ENCODE measurements around the gene ABCC4.

ABCC4 gene

DNA sequence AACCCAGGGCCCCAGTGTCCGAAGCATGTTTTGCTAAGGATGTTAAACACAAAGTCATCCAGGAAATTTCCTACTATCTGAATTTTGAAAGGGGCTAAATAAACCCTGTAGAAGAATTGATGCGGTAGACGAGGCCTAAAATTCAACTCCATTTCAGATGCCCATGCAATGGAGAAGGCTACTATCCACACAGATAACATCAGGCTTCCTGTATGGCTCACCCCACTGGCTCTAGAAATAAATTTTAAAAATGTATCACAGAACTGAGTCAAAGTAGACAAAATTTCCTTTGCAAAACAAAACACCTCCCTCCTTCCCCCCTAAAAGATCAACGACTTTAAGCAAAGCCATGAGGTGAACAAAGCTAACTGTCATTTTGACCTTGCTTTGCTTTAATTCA is 188.4 kb downstream of the ABCC4 start:
- DNase-seq (ENCODE audit: low read depth), result no peak

DNA sequence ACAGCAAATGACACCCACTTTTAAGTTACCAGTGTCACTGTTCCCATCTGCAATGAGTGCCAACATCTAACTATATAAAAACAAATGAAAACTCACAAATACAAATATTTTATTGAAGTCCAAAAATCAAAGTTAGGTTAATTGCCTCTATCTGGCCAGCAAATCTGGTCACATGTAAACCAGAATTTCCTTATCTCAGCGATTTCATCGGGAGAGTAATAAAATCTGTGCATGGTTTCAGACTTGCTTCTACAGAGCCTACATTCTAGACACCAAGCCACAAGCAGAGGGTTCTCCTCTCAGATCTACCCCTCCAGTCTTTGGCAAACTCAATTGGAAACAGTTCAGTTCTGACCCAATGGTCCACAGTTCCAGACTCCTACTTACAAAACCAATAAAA is 189.6 kb downstream of the ABCC4 start:
- DNase-seq (ENCODE audit: low read depth), result no peak

DNA sequence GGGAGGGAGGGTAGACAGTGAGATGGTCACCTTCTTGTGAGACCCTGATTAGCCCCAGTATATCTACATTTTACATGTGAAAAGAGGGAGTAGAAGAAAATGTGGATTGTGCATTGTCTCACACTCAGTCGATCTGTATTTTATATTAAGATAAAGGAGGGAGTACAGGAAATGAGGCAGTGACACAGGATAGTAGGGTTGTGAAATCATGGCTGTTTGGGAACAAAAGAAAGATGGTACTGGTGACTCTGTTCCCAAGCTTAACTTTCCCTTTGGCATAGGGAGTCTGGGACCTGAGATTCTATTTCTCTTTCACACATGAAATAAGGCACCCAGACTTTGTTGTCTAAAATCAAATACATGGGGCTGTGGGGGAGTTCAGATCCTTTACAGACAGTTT is 194.7 kb downstream of the ABCC4 start:
- DNase-seq (ENCODE audit: low read depth), result no peak

DNA sequence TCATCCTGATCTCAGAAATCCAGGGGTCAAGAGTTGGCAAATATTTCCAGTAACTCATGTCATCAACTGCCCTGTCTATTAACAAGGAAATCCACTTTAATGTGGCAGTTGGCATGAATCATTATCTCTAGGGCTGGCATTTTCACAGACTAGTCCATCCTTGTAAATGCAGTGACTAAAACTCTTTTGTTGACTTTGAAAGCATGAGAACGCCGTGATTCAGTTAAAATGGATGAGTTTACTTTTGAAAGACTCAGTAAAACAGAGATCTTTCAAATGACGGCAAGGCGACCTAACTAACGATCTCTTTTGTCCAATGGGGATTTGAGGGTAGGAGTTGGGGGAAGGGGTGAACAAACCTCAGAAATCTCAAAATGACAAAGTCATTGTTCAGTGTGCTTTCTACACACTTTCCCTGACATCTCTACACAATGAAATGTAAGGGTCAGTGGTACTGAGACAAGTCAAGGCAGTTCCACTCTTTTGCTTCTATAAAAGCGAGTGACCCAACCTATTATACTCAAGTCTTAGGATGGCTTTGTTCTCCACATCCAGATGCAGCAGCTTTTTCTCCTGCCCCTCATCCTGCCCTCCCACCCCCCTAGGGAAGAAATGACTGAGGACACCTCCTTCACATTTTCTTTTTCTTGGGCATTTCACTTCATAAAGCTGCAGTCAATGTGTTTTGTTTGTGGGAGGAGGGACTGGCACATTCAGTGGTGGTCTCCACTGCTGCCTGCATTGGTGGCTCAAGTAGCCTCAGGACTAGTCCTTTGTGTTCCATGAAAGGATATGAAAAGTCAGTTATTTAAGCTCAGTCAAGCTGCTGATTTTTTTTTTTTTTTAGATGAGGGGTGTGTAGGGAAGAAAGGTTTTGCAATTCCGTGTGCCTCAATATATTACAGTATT is 200.5 kb downstream of the ABCC4 start:
- no peak for DNase-seq (ENCODE audit: low read depth)

DNA sequence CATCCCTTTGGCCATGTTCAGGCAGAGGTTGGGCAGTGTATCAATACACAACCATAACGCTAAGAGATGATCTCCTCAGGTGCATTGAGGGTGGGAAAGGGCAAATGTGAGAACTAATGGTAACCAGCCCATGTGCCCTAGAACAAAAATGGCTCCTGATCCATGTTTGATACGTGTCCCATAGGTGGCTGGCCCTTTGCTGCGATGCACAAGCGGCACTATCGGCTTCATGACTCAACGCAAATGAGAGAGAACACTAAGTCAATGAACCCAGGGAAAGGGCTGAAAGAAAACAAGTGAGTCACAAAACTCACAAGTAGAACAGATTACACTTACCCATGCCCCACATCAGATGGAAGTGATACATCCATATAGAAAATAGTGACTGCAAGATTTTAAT is 201.7 kb downstream of the ABCC4 start:
- DNase-seq (ENCODE audit: low read depth), result no peak

DNA sequence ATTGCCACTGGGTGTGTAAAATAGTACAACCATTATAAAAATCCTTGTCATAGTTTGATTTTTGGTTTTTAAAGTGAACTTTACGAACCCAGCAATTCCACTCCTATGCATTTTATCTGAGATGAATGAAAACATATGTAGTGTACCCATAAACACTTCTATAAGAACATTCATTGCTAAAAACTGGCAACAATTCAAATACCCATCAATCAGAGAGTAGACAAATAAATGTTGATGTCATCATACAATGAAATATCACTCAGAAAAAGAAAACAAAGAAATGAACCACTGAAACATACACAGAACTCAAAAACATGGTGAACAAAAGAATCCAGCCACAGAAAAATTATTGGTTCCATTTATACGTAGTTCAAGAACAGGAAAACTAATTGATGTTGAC is 202.3 kb downstream of the ABCC4 start:
- DNase-seq (ENCODE audit: low read depth), result no peak

DNA sequence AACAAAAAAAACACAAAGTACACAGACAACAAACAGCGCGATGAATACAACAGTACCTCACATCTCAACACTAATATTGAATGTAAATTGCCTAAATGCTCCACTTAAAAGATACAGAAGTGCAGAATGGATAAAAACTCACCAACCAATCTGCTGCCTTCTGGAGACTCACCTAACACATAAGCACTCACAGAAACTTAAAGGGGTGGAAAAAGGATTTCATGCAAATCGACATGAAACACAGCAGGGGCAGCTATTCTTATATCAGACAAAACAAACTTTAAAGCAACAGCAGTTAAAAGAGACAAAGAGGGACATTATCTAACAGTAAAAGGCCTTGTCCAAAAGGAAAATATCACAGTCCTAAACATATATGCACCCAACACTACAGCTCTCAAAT is 209.5 kb downstream of the ABCC4 start:
- no peak for DNase-seq (ENCODE audit: low read depth)

DNA sequence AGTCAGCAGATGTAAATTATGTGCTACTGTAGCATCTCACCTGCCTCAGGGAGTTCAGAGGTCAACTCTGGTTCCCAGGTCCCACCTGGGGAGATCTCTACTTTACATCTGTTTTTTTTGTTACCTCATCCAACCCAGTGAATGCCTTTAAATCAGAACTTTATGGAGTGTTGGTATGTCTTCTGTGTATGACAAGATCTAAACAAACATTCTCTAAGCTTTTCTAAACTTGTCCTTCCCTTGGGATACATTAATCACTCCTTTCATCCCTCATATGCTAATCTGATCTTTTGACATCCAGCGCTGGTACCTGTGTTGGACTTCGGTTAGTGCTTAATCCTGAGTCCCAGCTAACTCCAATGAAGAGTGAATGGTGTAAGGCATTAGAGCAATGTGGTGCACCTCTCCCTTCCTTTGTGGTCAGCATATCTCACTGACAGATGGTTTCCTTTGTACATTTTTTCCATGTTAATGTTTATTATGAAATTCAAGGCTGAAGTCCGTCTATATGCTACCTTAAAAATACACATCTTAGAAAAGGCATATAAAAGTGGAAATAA is 213.4 kb downstream of the ABCC4 start:
- DNase-seq (ENCODE audit: low read depth), result no peak

DNA sequence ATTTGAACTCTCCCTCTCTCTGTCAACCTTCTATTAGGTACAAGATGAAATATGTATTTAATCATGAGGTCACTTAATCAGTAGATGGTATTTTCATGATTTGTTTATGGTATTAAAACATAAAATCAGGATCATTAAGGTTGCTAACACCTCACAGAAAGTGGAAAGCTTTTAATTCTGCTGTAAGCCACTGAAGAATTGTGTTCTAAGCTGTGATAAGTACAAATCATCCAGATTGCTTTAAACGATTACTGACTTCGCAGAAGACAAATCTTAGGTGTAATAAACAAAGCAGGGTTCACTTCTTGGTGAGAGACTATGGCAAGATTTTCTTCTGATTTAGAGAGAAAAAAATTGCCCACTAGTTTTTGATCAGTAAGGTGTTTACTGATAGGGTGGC is 214.5 kb downstream of the ABCC4 start:
- no peak for DNase-seq (ENCODE audit: low read depth)

DNA sequence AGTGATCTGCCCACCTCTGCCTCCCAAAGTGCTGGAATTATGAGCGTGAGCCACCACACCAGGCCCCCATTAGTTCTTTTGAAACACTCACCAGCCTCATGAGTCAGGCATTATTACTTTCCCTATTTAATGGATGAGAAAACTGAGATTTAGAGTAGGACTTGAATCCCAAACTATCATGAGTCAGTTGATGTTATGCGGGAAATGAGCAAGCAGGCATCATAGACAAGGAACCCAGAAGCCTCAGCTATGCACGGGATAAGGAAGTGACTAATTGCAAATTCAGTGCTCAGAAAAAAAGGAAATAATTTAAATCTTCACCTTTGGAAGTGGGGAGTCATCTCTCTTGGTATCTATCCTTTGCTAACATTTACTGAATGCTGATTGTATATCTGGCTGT is 217.5 kb downstream of the ABCC4 start:
- no peak for DNase-seq (ENCODE audit: low read depth)

DNA sequence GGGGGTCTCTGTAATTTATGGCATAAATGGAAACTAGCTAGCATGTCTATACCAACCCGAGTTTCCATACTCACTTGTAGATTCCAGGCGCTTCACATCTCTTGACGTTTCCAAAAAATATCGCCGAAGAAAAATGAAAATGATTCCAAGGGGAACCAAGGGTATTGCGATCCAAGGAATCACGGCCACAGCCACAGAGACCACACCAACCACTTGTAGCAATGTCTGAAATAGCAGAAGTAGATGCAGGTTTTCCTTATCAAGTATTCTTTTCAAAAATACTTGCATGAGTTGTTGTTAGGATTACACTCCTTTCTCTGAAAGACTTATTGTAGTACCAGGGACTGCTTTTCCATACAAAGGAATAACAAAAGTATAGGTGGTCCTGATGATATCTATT is 218.2 kb downstream of the ABCC4 start:
- no peak for DNase-seq (ENCODE audit: low read depth)

DNA sequence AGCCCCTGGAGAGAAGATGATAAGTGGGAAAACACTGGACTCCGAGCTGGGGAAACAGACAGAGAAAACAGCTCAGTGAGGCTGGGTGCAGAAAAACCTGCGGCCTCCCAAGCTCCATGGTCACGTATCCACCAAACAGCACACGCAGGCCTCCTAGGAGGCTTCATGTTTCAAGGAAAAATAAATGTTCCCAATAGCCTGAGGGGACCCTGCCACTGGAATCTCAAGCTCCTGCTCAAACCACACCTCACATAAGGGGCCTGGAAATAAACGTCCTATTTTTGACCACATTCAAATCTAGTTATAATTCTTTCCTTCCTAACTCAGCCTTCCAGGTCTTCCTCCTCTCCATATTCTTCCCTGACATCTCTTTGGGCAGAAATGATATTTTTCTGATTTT is 225.7 kb downstream of the ABCC4 start:
- no peak for DNase-seq (ENCODE audit: low read depth)

DNA sequence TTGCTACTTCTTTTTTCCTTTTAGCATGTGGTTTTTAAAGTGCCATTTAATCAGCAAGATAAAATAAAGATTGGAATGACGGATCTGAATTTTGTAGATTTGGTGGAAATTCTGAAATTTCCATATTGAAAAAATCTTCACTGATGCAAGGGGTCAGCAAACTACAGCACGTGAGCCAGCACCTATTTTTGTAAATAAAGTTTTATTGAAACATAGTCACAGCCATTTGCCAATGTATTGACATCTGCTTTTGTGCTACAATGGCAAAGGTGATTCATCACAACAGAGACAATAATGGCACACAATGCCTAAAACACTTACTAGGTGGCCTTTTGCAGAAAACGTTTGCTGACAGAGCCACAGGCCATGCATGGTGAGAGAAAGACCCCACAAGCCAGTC is 226.4 kb downstream of the ABCC4 start:
- no peak for DNase-seq (ENCODE audit: low read depth)

DNA sequence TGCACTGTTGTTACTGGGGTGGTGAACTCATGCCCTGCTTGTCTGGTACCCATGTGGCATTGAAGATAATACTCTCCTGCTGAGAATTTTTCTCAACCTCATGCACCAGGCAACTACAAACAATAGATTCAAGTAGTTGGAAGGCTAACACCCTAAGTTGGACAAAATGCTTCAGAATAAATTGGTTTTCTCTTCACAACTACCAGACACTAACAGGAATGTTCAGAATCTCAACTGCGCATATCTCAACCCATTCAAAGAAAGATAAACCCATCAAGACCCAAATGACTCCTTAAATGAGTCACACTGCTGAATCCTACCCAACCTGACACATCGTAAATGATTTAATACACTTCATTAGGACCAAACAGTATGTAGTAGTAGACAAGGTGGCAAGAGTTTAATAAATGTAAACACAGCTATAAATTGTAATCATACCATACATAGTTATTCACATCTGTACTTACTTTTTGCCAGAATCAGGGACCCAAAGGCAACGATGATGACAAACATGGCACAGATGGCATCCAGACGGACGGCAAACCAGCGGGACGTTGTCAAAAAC is 227.4 kb downstream of the ABCC4 start:
- no peak for DNase-seq (ENCODE audit: low read depth)

DNA sequence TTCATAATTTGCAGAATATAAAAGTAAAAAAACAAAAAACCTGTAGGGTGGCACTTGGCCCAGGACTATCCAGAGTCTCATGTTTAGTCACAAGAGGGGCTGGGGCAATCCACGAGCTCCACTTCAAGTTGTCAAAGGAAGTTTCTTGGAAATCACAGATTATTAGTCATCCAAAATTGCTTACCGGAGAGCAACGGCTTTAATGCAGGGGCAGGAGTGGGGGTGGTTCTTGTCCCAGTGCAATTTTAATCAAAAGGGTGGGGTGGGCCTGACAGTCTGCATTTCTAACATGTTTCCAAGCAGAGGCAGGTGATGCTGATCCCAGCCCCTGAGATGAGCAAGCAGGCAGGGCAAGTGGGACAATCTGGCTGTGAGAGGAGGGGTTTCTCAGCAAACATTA is 233.9 kb downstream of the ABCC4 start:
- DNase-seq (ENCODE audit: low read depth), result no peak

DNA sequence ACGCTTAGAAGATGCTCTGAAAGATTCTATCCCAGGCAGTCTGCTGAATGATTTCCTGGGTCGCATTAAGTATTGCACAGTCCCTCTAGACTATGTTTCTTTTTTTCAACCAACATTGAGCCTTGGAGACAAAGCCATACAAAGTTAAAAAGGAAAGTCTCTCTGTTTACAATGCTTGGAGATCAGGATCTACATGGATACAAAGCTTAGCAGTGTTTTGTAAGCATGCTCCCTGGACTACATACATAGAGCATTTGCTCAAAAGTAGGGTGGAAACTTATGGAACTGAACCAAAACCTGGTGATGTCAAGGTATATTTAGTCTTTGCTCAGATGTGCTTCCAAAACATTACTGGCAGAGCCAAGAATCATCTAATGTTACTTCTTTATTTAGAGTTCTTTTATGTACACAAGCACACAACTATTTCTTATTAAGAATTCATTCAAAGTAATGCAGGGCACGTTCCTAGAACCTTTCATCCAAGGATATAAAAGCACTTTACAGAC is 241.2 kb downstream of the ABCC4 start:
- no peak for DNase-seq (ENCODE audit: low read depth)

DNA sequence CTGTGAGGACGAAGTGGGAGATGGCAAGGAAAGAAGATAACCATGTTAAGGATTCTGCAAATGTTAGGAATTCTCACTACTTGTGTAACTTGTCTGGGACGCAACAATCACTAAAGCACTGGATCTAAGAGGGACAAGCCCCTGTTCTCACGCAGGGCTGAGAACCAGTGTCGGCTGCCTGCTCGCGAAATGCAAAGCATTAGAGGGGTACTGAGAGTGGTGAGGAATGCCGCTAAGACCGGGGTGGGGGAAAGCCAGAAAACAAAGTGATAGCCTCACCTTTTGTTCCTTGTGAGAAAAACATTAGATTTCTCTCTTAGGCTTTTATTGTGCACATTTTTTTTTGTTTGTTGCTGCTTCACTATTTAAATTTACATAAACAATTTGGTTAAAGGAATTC is 241.9 kb downstream of the ABCC4 start:
- no peak for DNase-seq (ENCODE audit: low read depth)

DNA sequence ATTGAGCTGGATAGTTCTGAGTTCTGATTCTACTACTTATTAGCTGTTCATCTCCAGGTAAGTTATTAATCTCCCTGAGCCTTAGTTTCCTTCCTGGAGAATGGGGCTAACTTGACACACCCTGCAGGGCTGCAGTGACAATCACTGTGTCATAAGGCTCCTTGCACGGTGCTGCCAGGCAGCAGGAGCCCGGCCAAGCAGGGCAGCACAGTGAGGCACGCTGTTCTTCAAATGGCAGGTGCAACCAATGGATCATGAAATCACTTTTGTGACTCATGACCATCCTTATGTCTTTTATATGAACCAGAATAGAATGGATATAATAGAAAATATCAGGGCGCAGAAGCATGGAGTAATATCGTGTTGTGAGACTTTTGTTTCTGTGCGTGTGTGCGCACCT is 242.6 kb downstream of the ABCC4 start:
- DNase-seq (ENCODE audit: low read depth), result no peak

DNA sequence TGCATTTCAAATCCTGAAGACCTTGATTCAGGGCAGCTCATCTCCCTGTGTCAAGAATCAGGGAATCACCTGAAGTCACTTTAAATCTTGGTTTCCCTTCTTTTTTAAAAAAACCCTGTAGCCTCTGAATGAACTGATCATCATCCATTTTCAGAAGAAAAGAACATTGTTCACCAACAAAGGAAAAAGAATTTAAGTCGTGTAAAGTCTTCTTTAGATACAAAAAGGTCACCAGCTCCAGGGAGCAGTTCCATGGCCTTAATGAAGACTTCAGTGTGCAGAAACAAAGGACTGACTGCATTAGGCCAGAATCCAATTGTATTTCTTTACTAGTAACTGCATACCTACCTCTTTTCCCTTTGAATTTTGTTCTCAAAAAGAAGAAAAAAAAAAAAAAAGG is 245.0 kb downstream of the ABCC4 start:
- DNase-seq (ENCODE audit: low read depth), result no peak

DNA sequence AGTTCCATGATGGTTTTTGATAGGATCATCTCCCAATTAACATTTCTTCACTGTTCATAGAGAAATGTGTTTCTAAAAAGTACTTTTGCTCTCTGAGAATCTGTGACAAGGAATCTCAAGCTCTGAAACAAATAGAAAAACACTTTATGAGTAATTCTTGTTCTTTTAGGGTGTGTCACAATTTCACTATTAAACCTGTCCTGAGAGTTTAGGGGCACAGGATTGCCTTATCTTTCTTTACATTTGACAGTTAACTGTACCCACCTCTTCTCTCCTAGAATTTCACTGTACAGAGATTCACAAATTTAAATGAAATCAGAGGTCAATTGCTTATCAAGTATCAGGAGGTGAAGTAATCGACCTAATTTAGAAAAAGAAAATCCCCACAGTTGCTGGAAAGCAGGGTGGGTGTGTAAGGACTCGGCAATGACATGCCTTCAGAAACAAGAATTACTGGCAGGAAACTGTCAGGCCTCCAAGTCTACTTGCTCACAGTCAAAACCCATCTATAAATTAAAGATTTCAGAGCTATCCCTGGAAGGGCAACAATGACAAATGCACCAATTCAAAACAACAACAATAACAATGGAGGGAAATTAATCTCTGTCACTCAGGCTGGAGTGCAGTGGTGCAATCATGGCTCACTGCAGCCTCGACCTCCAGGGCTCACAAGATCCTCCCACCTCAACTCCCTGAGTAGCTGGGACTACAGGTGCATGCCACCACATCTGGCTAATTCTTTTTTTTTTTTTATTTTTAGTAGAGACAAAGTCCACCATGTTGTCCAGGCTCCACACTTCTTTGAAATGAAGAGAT is 250.2 kb downstream of the ABCC4 start:
- DNase-seq (ENCODE audit: low read depth), result no peak

DNA sequence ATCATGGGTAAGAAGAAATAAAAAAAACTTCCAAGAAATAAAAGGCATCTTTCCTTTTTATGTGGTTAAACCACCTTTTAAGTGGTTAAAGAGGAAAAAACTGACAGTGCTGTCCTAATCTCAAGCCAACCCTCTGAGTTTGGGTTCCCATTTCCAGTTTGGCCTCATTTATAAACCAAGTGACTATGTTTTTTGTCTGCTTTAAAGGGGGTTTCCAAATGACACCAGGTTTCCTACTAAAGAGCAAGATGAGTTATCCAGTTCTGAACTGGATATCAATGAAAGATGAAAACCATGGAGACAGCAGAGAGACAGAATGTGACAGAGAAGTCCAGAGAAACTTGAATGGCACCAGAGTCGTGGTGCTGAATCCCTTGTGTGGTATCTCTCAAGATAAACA is 251.5 kb downstream of the ABCC4 start:
- no peak for DNase-seq (ENCODE audit: low read depth)

DNA sequence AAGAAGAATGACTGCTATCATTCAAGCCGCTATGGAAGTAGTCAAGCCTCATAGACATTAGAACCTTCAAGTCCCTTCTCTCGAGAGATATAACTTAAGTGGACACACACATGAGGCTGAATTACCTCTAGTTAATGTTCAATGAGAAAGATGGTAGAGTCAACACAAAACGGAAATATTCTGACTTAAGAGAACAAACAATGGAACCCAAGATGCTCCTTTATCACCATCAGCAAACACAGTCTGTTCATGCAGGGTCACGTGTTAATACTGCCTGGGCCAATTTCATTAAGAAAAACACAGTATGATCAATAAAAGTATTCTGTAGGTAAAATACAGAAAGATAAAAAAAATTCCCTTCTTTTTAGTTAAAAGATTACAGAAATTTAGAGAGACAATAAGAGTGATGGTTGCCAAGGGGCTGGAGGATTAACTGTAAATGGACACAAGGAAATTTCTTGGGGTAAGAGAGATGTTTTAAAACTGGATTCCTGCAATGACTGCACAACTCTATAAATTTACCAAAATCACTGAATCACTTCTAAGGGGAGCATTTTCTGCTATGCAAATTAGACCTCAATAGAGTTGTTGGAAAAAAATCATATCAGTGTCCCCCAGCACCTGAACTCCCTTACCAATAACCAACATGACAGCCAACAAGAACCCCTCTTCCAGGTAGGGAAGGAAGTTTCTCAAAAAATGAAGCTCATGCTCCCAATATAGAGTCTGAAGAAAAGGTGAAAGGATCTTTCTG is 256.6 kb downstream of the ABCC4 start:
- DNase-seq (ENCODE audit: low read depth), result no peak
